K562 (cell line): ENCODE measurements around the gene FEN1. TPM values are rescaled to one million over a fixed set of nuclear protein-coding genes. Genes with fewer than 3 reads are reported as not detected.
A peak's percentile ranks its signal among the peaks of the same experiment; 100 is the strongest.

Experiments used
- ARID3A ChIP-seq: IDR thresholded peaks from 2 replicates; pipeline ENCODE4 v1.6.1; 2012; ENCODE audit warnings: low read depth, low read length, improper control_type of control experiment, borderline replicate concordance
- BRD9 ChIP-seq: fragments of 450-650 bp; IDR thresholded peaks from 2 replicates; pipeline ENCODE4 v1.6.1; 2018; ENCODE audit warnings: low read depth; ENCODE audit not compliant: partially characterized antibody
- DLX4 ChIP-seq: fragments of 250-450 bp; sonication (Bioruptor Pico); IDR thresholded peaks from 2 replicates; pipeline ENCODE4 v1.6.1; 2021; ENCODE audit warnings: mild to moderate bottlenecking
- FOXO4 ChIP-seq: fragments of 450-650 bp; formaldehyde crosslinking; IDR thresholded peaks from 2 replicates; pipeline ENCODE4 v1.4.0; 2020; ENCODE audit warnings: mild to moderate bottlenecking, moderate library complexity
- FUS ChIP-seq: fragments of 200-400 bp; formaldehyde crosslinking; optimal IDR thresholded peaks from 2 replicates; pipeline ENCODE3; 2017; ENCODE audit warnings: low read depth, low read length
- NRF1 ChIP-seq, 2 experiments: fragments of 450-650 bp; IDR thresholded peaks in 1 of 2; conservative IDR thresholded peaks in 1 of 2; 2 replicates each; pipeline ENCODE4 v1.6.1; 2014; ENCODE audit warnings: mild to moderate bottlenecking in 2 of 2
- POLR2H ChIP-seq: IDR thresholded peaks from 2 replicates; pipeline ENCODE4 v1.6.1; 2016; ENCODE audit warnings: missing genetic modification characterization, low read depth, mild to moderate bottlenecking, control low read depth, missing compliant biosample characterization, moderate library complexity
- U2AF2 ChIP-seq: fragments of 200-400 bp; formaldehyde crosslinking; optimal IDR thresholded peaks from 2 replicates; pipeline ENCODE3; 2017; ENCODE audit warnings: low read depth, mild to moderate bottlenecking, low read length
- USF2 ChIP-seq: sonication (generic); formaldehyde crosslinking; IDR thresholded peaks from 2 replicates; pipeline ENCODE4 v1.5.0; 2020; ENCODE audit warnings: missing genetic modification reagents
- XRCC5 ChIP-seq: fragments of 200-400 bp; formaldehyde crosslinking; IDR thresholded peaks from 2 replicates; pipeline ENCODE4 v1.6.1; 2017; ENCODE audit warnings: low read depth, mild to moderate bottlenecking, low read length
- ZNF398 ChIP-seq: fragments of 250-450 bp; sonication (Bioruptor Pico); IDR thresholded peaks from 2 replicates; pipeline ENCODE4 v1.8.0; 2021; ENCODE audit warnings: moderate library complexity, mild to moderate bottlenecking, inconsistent platforms
- ZNF408 ChIP-seq: fragments of 250-450 bp; sonication (Bioruptor Pico); IDR thresholded peaks from 2 replicates; pipeline ENCODE4 v1.4.0; 2020; ENCODE audit warnings: low read depth, mild to moderate bottlenecking, moderate library complexity
- polyA plus RNA-seq, 8 experiments: library from polyadenylated mRNA; depleted of rRNA in 4 of 8; stranded (reverse) in 5 of 8; unstranded in 3 of 8; fragments of >200 nt; fragmentation: Nextera tagmentation in 2 of 8; fragmentation: Illumina TruSeq in 1 of 8; extraction: Ambion mirVana in 2 of 8; extraction: Trizol in 1 of 8; gene quantifications; 2 replicates each; pipeline versions ENCODE4 v1.2.1 to v1.2.3, GENCODE V29; 2011 to 2014; ENCODE audit warnings: inconsistent platforms in 1 of 8, missing spikeins in 1 of 8
- total RNA-seq, 7 experiments: library from RNA; depleted of rRNA in 6 of 7; stranded (reverse); fragments of >200 nt in 6 of 7; fragmentation: Illumina TruSeq in 2 of 7; extraction: Trizol in 2 of 7; gene quantifications; 2 replicates each; pipeline versions ENCODE4 v1.2.1 to v1.2.3, GENCODE V29; 2011 to 2021; ENCODE audit warnings: low replicate concordance in 1 of 7

Gene FEN1
- total and polyA plus RNA-seq, 9 of the 15 experiments (the other 6 are each of a cell fraction or from before 2014, with no cell fraction given): 58.1 to 156 (median 137) TPM

GRCh38 chr11:61792310-61793082 lies at the start of gene FEN1, which contains the start of gene TMEM258 (continued):
- no peak for TF ChIP-seq DLX4 (CRISPR knock-in tag)
- no peak for TF ChIP-seq XRCC5
- TF ChIP-seq USF2 (CRISPR knock-in tag): peak; percentile 99
- no peak for TF ChIP-seq ZNF398 (CRISPR knock-in tag)
- TF ChIP-seq NRF1 (conservative IDR thresholded peaks at IDR 0.05 in 1 of 2, IDR thresholded peaks at IDR 0.05 in 1 of 2): peak; percentile 85 to 88
- TF ChIP-seq ZNF408: no peak
- no peak for TF ChIP-seq FUS
- no peak for TF ChIP-seq ARID3A
- no peak for TF ChIP-seq U2AF2
- TF ChIP-seq BRD9: no peak
- no peak for TF ChIP-seq FOXO4 (CRISPR knock-in tag)
- peak; percentile 85 for TF ChIP-seq POLR2H (tag)
